H1 (cell line): ENCODE results near the gene MDM1. TPM values are rescaled to one million over a fixed set of nuclear protein-coding genes. Genes with fewer than 3 reads are reported as not detected.

ENCODE experiments used
- CTCF ChIA-PET: fragments of 300-600 bp; sonication (Branson Sonifier 250); formaldehyde crosslinking; loops from one replicate; lab custom pipeline; 2021; ENCODE audit not compliant: partially characterized antibody; lab: Charles Lee
- POLR2A ChIA-PET: fragments of 300-600 bp; sonication (Branson Sonifier 250); formaldehyde crosslinking; loops from one replicate; lab custom pipeline; 2021; ENCODE audit warnings: inconsistent platforms; ENCODE audit not compliant: partially characterized antibody; lab: Charles Lee
- DNase-seq, 2 experiments: peaks; one replicate each; pipeline versions ENCODE4 v3.0.0 to v3.0.0-alpha.2; 2010 to 2022; ENCODE audit warnings: low spot score in 2 of 2, low read depth in 1 of 2, mixed read lengths in 1 of 2
- FAIRE-seq: peaks from 2 replicates; lab custom pipeline; 2011; peaks lifted over from hg19 to GRCh38; lab: Jason Lieb, UNC
- H2AFZ ChIP-seq: 2 replicates; pipeline ENCODE4 v1.8.1; 2012; ENCODE audit warnings: low read length, inconsistent platforms
- H2AK5ac ChIP-seq: 2 replicates; pipeline ENCODE4 v1.6.1; 2013; ENCODE audit warnings: low read depth, low read length
- H2BK120ac ChIP-seq: replicated peaks from 2 replicates; pipeline ENCODE3; 2013; ENCODE audit warnings: low read depth, low read length, inconsistent platforms
- H2BK12ac ChIP-seq: 2 replicates; pipeline ENCODE4 v1.6.1; 2013; ENCODE audit warnings: low read depth, low read length
- H2BK15ac ChIP-seq: 2 replicates; pipeline ENCODE4 v1.6.1; 2013; ENCODE audit warnings: low read length
- H2BK20ac ChIP-seq: 2 replicates; pipeline ENCODE4 v1.6.1; 2013; ENCODE audit warnings: low read length
- H2BK5ac ChIP-seq: 2 replicates; pipeline ENCODE4 v1.6.1; 2013; ENCODE audit warnings: low read depth, low read length
- H3K14ac ChIP-seq: 2 replicates; pipeline ENCODE4 v1.6.1; 2013; ENCODE audit warnings: inconsistent platforms; ENCODE audit not compliant: insufficient read length
- H3K18ac ChIP-seq: 2 replicates; pipeline ENCODE4 v1.6.1; 2013; ENCODE audit warnings: low read length; ENCODE audit errors: extremely low read depth
- H3K23ac ChIP-seq: 2 replicates; pipeline ENCODE4 v1.6.1; 2013; ENCODE audit warnings: inconsistent platforms; ENCODE audit not compliant: insufficient read length
- H3K23me2 ChIP-seq: 2 replicates; pipeline ENCODE4 v1.6.1; 2013; ENCODE audit warnings: low read depth, low read length
- H3K27ac ChIP-seq: 2 replicates; pipeline ENCODE4 v1.6.1; 2011; ENCODE audit warnings: low read depth, low read length, inconsistent platforms
- H3K27me3 ChIP-seq, 4 experiments: replicated peaks in 1 of 4; 1 replicate in 1 of 4; 2 replicates in 3 of 4; pipeline versions ENCODE4 v1.6.1 to v1.8.1; 2011 to 2013; ENCODE audit warnings: low read length in 3 of 4, mild to moderate bottlenecking in 3 of 4, inconsistent platforms in 2 of 4, mixed read lengths in 2 of 4, moderate library complexity in 1 of 4; ENCODE audit not compliant: control insufficient read depth in 3 of 4, insufficient read depth in 3 of 4; ENCODE audit errors: extremely low read depth in 1 of 4
- H3K36me3 ChIP-seq, 4 experiments: 2 replicates each; pipeline versions ENCODE4 v1.6.1 to v1.8.1; 2011 to 2013; ENCODE audit warnings: mild to moderate bottlenecking in 4 of 4, low read length in 3 of 4, moderate library complexity in 2 of 4, control low read depth in 1 of 4, inconsistent platforms in 1 of 4; ENCODE audit not compliant: insufficient read depth in 4 of 4, control insufficient read depth in 2 of 4
- H3K4ac ChIP-seq: replicated peaks from 2 replicates; pipeline ENCODE3; 2013; ENCODE audit warnings: low read length, low read depth, mixed read lengths, inconsistent platforms; ENCODE audit not compliant: insufficient read length
- H3K4me1 ChIP-seq, 4 experiments: replicated peaks in 1 of 4; 1 replicate in 1 of 4; 2 replicates in 3 of 4; pipeline versions ENCODE4 v1.6.1 to v1.8.1; 2011 to 2013; ENCODE audit warnings: low read length in 3 of 4, inconsistent platforms in 2 of 4, mixed read lengths in 1 of 4; ENCODE audit not compliant: insufficient read depth in 4 of 4, control insufficient read depth in 3 of 4
- H3K4me2 ChIP-seq, 2 experiments: 2 replicates each; pipeline versions ENCODE4 v1.6.1 to v1.8.1; 2011 to 2013; ENCODE audit warnings: low read depth in 2 of 2, low read length in 2 of 2, control low read depth in 1 of 2, inconsistent platforms in 1 of 2, mild to moderate bottlenecking in 1 of 2; ENCODE audit not compliant: insufficient read depth in 1 of 2
- H3K4me3 ChIP-seq, 4 experiments: fragments of 200-600, 300-600 bp in 1 of 4; sonication (generic), shearing (Covaris generic), sonication (Bioruptor Twin) in 1 of 4; 2 replicates each; pipeline versions ENCODE4 v1.5.1 to v1.8.1; 2011 to 2016; ENCODE audit warnings: low read length in 4 of 4, low read depth in 3 of 4, control low read depth in 2 of 4, inconsistent platforms in 2 of 4, mild to moderate bottlenecking in 2 of 4, mixed read lengths in 1 of 4, moderate library complexity in 1 of 4; ENCODE audit not compliant: insufficient read depth in 2 of 4; ENCODE audit errors: extremely low read depth in 1 of 4
- H3K56ac ChIP-seq: replicated peaks from 2 replicates; pipeline ENCODE3; 2013; ENCODE audit warnings: low read depth, mild to moderate bottlenecking, mixed read lengths, low read length, inconsistent platforms; ENCODE audit not compliant: insufficient read length
- H3K79me1 ChIP-seq: 2 replicates; pipeline ENCODE4 v1.6.1; 2013; ENCODE audit warnings: low read depth, low read length, control low read depth
- H3K79me2 ChIP-seq, 2 experiments: 2 replicates each; pipeline versions ENCODE4 v1.6.1 to v1.8.1; 2012 to 2013; ENCODE audit warnings: low read length in 2 of 2, mild to moderate bottlenecking in 2 of 2, inconsistent platforms in 1 of 2; ENCODE audit not compliant: insufficient read depth in 2 of 2, control insufficient read depth in 1 of 2
- H3K9ac ChIP-seq, 4 experiments: replicated peaks in 1 of 4; 1 replicate in 1 of 4; 2 replicates in 3 of 4; pipeline versions ENCODE4 v1.6.1 to v1.8.1; 2011 to 2013; ENCODE audit warnings: low read depth in 3 of 4, low read length in 3 of 4, control low read depth in 2 of 4, mild to moderate bottlenecking in 2 of 4, moderate library complexity in 2 of 4, inconsistent platforms in 1 of 4; ENCODE audit errors: extremely low read depth in 1 of 4
- H3K9me3 ChIP-seq, 2 experiments: 2 replicates each; pipeline versions ENCODE4 v1.6.1 to v1.8.1; 2012 to 2013; ENCODE audit warnings: mild to moderate bottlenecking in 2 of 2, moderate library complexity in 2 of 2, control low read depth in 1 of 2, inconsistent platforms in 1 of 2, low read depth in 1 of 2, low read length in 1 of 2, mixed read lengths in 1 of 2; ENCODE audit not compliant: insufficient read depth in 2 of 2
- H4K20me1 ChIP-seq, 2 experiments: replicated peaks in 1 of 2; 2 replicates each; pipeline versions ENCODE3 to v1.8.1; 2011 to 2013; ENCODE audit warnings: inconsistent platforms in 2 of 2, low read length in 2 of 2, mild to moderate bottlenecking in 1 of 2; ENCODE audit not compliant: insufficient read depth in 2 of 2, control insufficient read depth in 1 of 2
- H4K5ac ChIP-seq: 2 replicates; pipeline ENCODE4 v1.6.1; 2013; ENCODE audit warnings: low read length, low read depth, mixed read lengths, inconsistent platforms; ENCODE audit not compliant: insufficient read length
- H4K8ac ChIP-seq: 2 replicates; pipeline ENCODE4 v1.8.0; 2013; ENCODE audit warnings: mild to moderate bottlenecking, moderate library complexity, low read length, inconsistent platforms; ENCODE audit not compliant: insufficient read depth; ENCODE audit errors: extremely low read depth
- H4K91ac ChIP-seq: replicated peaks from 2 replicates; pipeline ENCODE3; 2013; ENCODE audit warnings: low read length, mixed read lengths, inconsistent platforms; ENCODE audit not compliant: insufficient read length
- YY1 ChIP-seq: IDR thresholded peaks from 2 replicates; pipeline ENCODE4 v1.6.1; 2011; ENCODE audit warnings: low read depth, mild to moderate bottlenecking, low read length
- WGBS, 2 experiments: shearing (Covaris generic) in 1 of 2; methylation state at CpG; one replicate each; pipeline versions ENCODE4 v1.1.6 to v1.1.7; 2013 to 2015; ENCODE audit warnings: low lambda C conversion rate in 2 of 2, mixed read lengths in 2 of 2, inconsistent platforms in 1 of 2, low coverage in 1 of 2, missing lambda C conversion rate in 1 of 2; ENCODE audit not compliant: insufficient replicate concordance in 2 of 2, insufficient coverage in 1 of 2, insufficient read length in 1 of 2; ENCODE audit errors: extremely low coverage in 1 of 2, missing lambda C conversion rate in 1 of 2; 5-methylcytosine and 5-hydroxymethylcytosine counted together
- polyA plus RNA-seq, 7 experiments: library from polyadenylated mRNA; depleted of rRNA in 3 of 7; stranded (reverse) in 5 of 7; unstranded in 2 of 7; fragments of >200 nt in 5 of 7; fragments of 200-250 nt in 2 of 7; gene quantifications; 1 replicate in 5 of 7; 2 replicates in 1 of 7; 4 replicates in 1 of 7; pipeline versions ENCODE4 v1.2.1 to v1.2.3, GENCODE V29; 2011 to 2013; ENCODE audit warnings: missing spikeins in 2 of 7, mixed read lengths in 2 of 7
- total RNA-seq: library from RNA; stranded (reverse); fragmentation: NEBNext Ultra II Directional; extraction: Animal tissue kit (Norgen Biotek cat#: 25700); gene quantifications from 2 replicates; pipeline ENCODE4 v1.2.1, GENCODE V29; 2021

MDM1 gene
- total and polyA plus RNA-seq, 2 of the 8 experiments (the other 6 are each of a cell fraction or from before 2014, with no cell fraction given): 3.1 to 10.7 TPM

GRCh38 chr12:68297929-68298328, 34.2 kb downstream of the MDM1 start:
- Histone ChIP-seq H3K4me3 (no peak overlapping the region), H3K27me3 (peaks cover 0 to 1% (median 0%) of the 10 kb centered on the region in 4 experiments; a peak in 1 of 7 replicates), H2AK5ac (no peak overlapping the region), H2BK120ac (no peak overlapping the region), H3K18ac (no peak overlapping the region), H3K79me2 (no peaks in the 10 kb centered on the region), H2AFZ (no peak overlapping the region), H4K91ac (no peak overlapping the region), H3K9ac (no peak overlapping the region), H3K27ac (no peak overlapping the region), H3K14ac (no peak overlapping the region), H4K8ac (no peak overlapping the region), H3K36me3 (no peaks in the 10 kb centered on the region), H3K4ac (no peak overlapping the region), H3K4me2 (no peak overlapping the region), H3K56ac (no peak overlapping the region), H3K4me1 (no peaks in the 10 kb centered on the region), H2BK5ac (no peak overlapping the region), H4K20me1 (no peaks in the 10 kb centered on the region), H3K23ac (no peak overlapping the region), H3K23me2 (no peaks in the 10 kb centered on the region), H3K79me1 (0 out of 2 replicates have a peak, but pooled peaks cover 2% of the 10 kb centered on the region), H4K5ac (no peak overlapping the region), H2BK15ac (no peak overlapping the region), H2BK20ac (no peak overlapping the region), H2BK12ac (no peak overlapping the region), H3K9me3 (no peaks in the 10 kb centered on the region)
- POLR2A ChIA-PET: no interaction called here
- no peak for FAIRE-seq
- WGBS, 2 experiments: 94% methylated on average over 4 of the region's 4 CpGs; no CpG with 5 or more reads in 1 of the 2 experiments
- CTCF ChIA-PET: interaction anchor here (0.6 to 2.4 kb wide), 8 partner anchors 9 to 490 kb away, joined by 3 to 15 read pairs (median 4); no protein-coding TSS in a partner anchor
- no peak for DNase-seq
- TF ChIP-seq YY1: no peak
